Caco-2 (cell line): Measurements from ENCODE around the gene AFG3L2. TPM values are rescaled to one million over a fixed set of nuclear protein-coding genes. Genes with fewer than 3 reads are reported as not detected.

ENCODE experiments used
- BruUV-seq: library from RNA; stranded (reverse); fragments of 400-500 nt; replicated peaks from 2 replicates; lab custom pipeline; 2021; lab: Mats Ljungman, UMichigan
- CTCF ChIA-PET: fragments of 300-600 bp; sonication (Branson Sonifier 250); formaldehyde crosslinking; loops from one replicate; lab custom pipeline; 2022; ENCODE audit warnings: antibody characterized with exemption; lab: Charles Lee
- POLR2A ChIA-PET: fragments of 300-600 bp; sonication (Branson Sonifier 250); formaldehyde crosslinking; loops from one replicate; lab custom pipeline; 2022; ENCODE audit warnings: antibody characterized with exemption; lab: Charles Lee
- DNase-seq, 2 experiments: peaks; one replicate each; pipeline versions ENCODE4 v3.0.0 to v3.0.0-alpha.2; 2020 to 2022
- H3K27me3 ChIP-seq: replicated peaks from 2 replicates; pipeline ENCODE4 v1.6.0; 2011; ENCODE audit warnings: low read length; ENCODE audit not compliant: control insufficient read depth, insufficient read depth
- H3K36me3 ChIP-seq: 2 replicates; pipeline ENCODE4 v1.5.1; 2011; ENCODE audit warnings: low read length; ENCODE audit not compliant: control insufficient read depth, insufficient read depth
- H3K4me1 ChIP-seq: fragments of 250-450 bp; sonication (Bioruptor Pico); 2 replicates; pipeline ENCODE4 v1.5.1; 2020; ENCODE audit warnings: mild to moderate bottlenecking
- H3K4me3 ChIP-seq: 2 replicates; pipeline ENCODE4 v1.5.1; 2011; ENCODE audit warnings: low read depth, mild to moderate bottlenecking, control low read depth, low read length
- H3K9me3 ChIP-seq: fragments of 250-450 bp; sonication (Bioruptor Pico); 2 replicates; pipeline ENCODE4 v1.5.1; 2020; ENCODE audit warnings: mild to moderate bottlenecking, moderate library complexity
- H3K27ac Mint-ChIP-seq: one replicate; pipeline ENCODE4 v1.8.0; 2022; ENCODE audit warnings: mixed read lengths; ENCODE audit not compliant: unreplicated experiment
- H3K27me3 Mint-ChIP-seq: one replicate; pipeline ENCODE4 v1.8.0; 2022; ENCODE audit warnings: mixed read lengths; ENCODE audit not compliant: insufficient read depth, unreplicated experiment
- H3K36me3 Mint-ChIP-seq: one replicate; pipeline ENCODE4 v1.8.0; 2022; ENCODE audit warnings: mild to moderate bottlenecking, mixed read lengths; ENCODE audit not compliant: insufficient read depth, unreplicated experiment
- H3K4me1 Mint-ChIP-seq: one replicate; pipeline ENCODE4 v1.8.0; 2022; ENCODE audit warnings: low read depth, mixed read lengths; ENCODE audit not compliant: unreplicated experiment
- H3K4me3 Mint-ChIP-seq: one replicate; pipeline ENCODE4 v1.8.0; 2022; ENCODE audit warnings: mild to moderate bottlenecking, moderate library complexity, mixed read lengths; ENCODE audit not compliant: unreplicated experiment
- H3K9me3 Mint-ChIP-seq: one replicate; pipeline ENCODE4 v1.8.0; 2022; ENCODE audit warnings: mixed read lengths; ENCODE audit not compliant: unreplicated experiment
- CTCF ChIP-seq, 2 experiments: fragments of 200-600 bp in 1 of 2; IDR thresholded peaks; 1 replicate in 1 of 2; 2 replicates in 1 of 2; pipeline versions ENCODE4 v1.5.1 to v1.8.0; 2011 to 2022; ENCODE audit warnings: antibody characterized with exemption in 1 of 2, control low read depth in 1 of 2, inconsistent platforms in 1 of 2, low read depth in 1 of 2, low read length in 1 of 2, mild to moderate bottlenecking in 1 of 2, moderate library complexity in 1 of 2; ENCODE audit not compliant: insufficient read depth in 1 of 2, severe bottlenecking in 1 of 2, unreplicated experiment in 1 of 2
- intact Hi-C: fragments of 100-400 bp; cut with micrococcal nuclease; formaldehyde crosslinking; loops from one replicate; pipeline ENCODE4 v1.10.0; 2022; ENCODE audit not compliant: unreplicated experiment
- total RNA-seq: library from RNA; stranded (reverse); gene quantifications from 2 replicates; pipeline ENCODE4 v1.2.3, GENCODE V29; 2022

AFG3L2 gene
- total RNA-seq, 1 experiment from 2014 or later = 72.0 TPM

GRCh38 chr18:12306752-12307700 is 70.0 kb downstream of the AFG3L2 start:
- BruUV-seq = TSS peak; percentile 79
- no peaks in the 10 kb centered on the region for H3K27me3 ChIP-seq
- POLR2A ChIA-PET = interaction anchor here (0.6 kb wide), 1 partner anchor 7 kb away, joined by 3 read pairs; no protein-coding TSS in a partner anchor
- H3K36me3 Mint-ChIP-seq = peaks cover 38% of the 10 kb centered on the region
- peak overlapping the region; percentile 80 for H3K4me3 Mint-ChIP-seq
- peak overlapping the region; percentile 24 for H3K27ac Mint-ChIP-seq
- peaks cover 12% of the 10 kb centered on the region for H3K9me3 ChIP-seq
- peaks cover 12% of the 10 kb centered on the region for H3K4me1 Mint-ChIP-seq
- no peak overlapping the region for H3K4me3 ChIP-seq
- CTCF ChIA-PET = interaction anchor here (0.8 to 0.9 kb wide), 2 partner anchors 18 to 21 kb away, joined by 10 to 12 read pairs; no protein-coding TSS in a partner anchor
- H3K36me3 ChIP-seq = peaks cover 2% of the 10 kb centered on the region; the same call in 1 of the 2 replicates
- no peak for TF ChIP-seq CTCF (IDR thresholded peaks at IDR 0.05; ENCODE audit: insufficient read depth in 1 of 2, low read depth in 1 of 2, low read length in 1 of 2, severe bottlenecking in 1 of 2, unreplicated experiment in 1 of 2)
- H3K9me3 Mint-ChIP-seq = no peaks in the 10 kb centered on the region
- H3K27me3 Mint-ChIP-seq = no peaks in the 10 kb centered on the region
- DNase-seq = no peak
- H3K4me1 ChIP-seq = peaks cover 26% of the 10 kb centered on the region
- intact Hi-C loops = no loop called here

- peak overlapping the region; percentile 80 for H3K4me3 Mint-ChIP-seq
- BruUV-seq = no TSS peak
- ChIA-PET CTCF (interaction anchor here (0.9 kb wide), 1 partner anchor 17 kb away, joined by 12 read pairs; no protein-coding TSS in a partner anchor), POLR2A (interaction anchor here (0.6 kb wide), 1 partner anchor 8 kb away, joined by 3 read pairs; no protein-coding TSS in a partner anchor)
- peak overlapping the region; percentile 24 for H3K27ac Mint-ChIP-seq
- peaks cover 2% of the 10 kb centered on the region; the same call in 1 of the 2 replicates for H3K36me3 ChIP-seq
- peaks cover 27% of the 10 kb centered on the region for H3K4me1 ChIP-seq
- H3K9me3 ChIP-seq = peaks cover 5% of the 10 kb centered on the region; the same call in 1 of the 2 replicates
- TF ChIP-seq CTCF (IDR thresholded peaks at IDR 0.05; ENCODE audit: insufficient read depth in 1 of 2, low read depth in 1 of 2, low read length in 1 of 2, severe bottlenecking in 1 of 2, unreplicated experiment in 1 of 2) = no peak
- no peaks in the 10 kb centered on the region for H3K27me3 Mint-ChIP-seq
- no peaks in the 10 kb centered on the region for H3K27me3 ChIP-seq
- no peak overlapping the region for H3K4me3 ChIP-seq
- intact Hi-C loops = no loop called here
- H3K4me1 Mint-ChIP-seq = peaks cover 12% of the 10 kb centered on the region
- peaks cover 28% of the 10 kb centered on the region for H3K36me3 Mint-ChIP-seq
- DNase-seq = no peak
- H3K9me3 Mint-ChIP-seq = no peaks in the 10 kb centered on the region
These were observed 70.9 kb downstream of the AFG3L2 start for GRCh38 chr18:12305930-12306629.

GRCh38 chr18:12305211-12305610 is 71.8 kb downstream of the AFG3L2 start:
- no peaks in the 10 kb centered on the region for H3K9me3 Mint-ChIP-seq
- no peaks in the 10 kb centered on the region for H3K36me3 ChIP-seq
- H3K9me3 ChIP-seq = no peaks in the 10 kb centered on the region
- DNase-seq = no peak
- ChIA-PET CTCF (no interaction called here), POLR2A (no interaction called here)
- H3K4me3 Mint-ChIP-seq = no peak overlapping the region
- peaks cover 27% of the 10 kb centered on the region for H3K4me1 ChIP-seq
- H3K4me3 ChIP-seq = no peak overlapping the region
- no peaks in the 10 kb centered on the region for H3K27me3 Mint-ChIP-seq
- no peak overlapping the region for H3K27ac Mint-ChIP-seq
- peaks cover 12% of the 10 kb centered on the region for H3K4me1 Mint-ChIP-seq
- no TSS peak for BruUV-seq
- intact Hi-C loops = no loop called here
- no peak for TF ChIP-seq CTCF (IDR thresholded peaks at IDR 0.05; ENCODE audit: insufficient read depth in 1 of 2, low read depth in 1 of 2, low read length in 1 of 2, severe bottlenecking in 1 of 2, unreplicated experiment in 1 of 2)
- H3K36me3 Mint-ChIP-seq = peaks cover 20% of the 10 kb centered on the region
- no peaks in the 10 kb centered on the region for H3K27me3 ChIP-seq
